Raji (cell line): Measurements from ENCODE around the gene LSM5.

Experiments
- POLR2A ChIP-seq: IDR thresholded peaks from 2 replicates; pipeline ENCODE4 v1.6.1; 2011; ENCODE audit warnings: low read depth, low read length, control low read depth; ENCODE audit not compliant: insufficient read depth

The LSM5 gene

DNA sequence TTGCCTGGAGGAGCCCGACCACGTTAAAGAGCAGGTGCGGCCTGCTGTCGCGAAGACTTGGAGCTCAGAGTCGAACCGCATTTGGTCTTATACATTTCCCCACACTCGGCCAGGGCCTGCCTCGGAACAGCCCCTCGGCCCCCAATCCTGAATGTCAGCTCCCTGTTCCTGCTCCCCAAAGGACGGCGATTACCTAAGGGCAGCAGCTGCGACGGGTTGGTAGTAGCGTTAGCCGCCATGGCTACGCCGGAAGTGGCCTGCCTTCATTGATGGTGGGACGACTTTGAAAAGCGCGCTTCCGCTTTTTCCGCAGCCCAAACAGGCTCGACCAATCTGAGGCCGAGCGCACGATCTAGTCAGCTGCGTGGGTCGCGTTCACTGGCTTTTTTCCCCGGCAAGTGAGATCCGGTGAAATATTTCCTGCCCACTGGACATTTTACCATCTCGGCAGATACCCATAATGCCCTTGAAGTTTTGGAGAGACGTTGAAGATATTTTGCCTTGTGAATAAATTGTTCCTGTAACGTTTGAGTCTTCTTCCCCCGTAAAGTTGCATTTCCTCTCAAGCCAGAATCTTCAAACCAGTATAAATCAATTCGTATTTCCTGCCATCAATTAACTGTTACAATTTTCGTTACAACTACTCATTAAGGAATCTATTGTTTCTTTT lies at the start of gene LSM5:
TSS of gene LSM5 (minus strand) at position 254 of the 670 bp plus-strand sequence. CDS start at position 239, 15 bp downstream.
- peak; percentile 88 for TF ChIP-seq POLR2A

DNA sequence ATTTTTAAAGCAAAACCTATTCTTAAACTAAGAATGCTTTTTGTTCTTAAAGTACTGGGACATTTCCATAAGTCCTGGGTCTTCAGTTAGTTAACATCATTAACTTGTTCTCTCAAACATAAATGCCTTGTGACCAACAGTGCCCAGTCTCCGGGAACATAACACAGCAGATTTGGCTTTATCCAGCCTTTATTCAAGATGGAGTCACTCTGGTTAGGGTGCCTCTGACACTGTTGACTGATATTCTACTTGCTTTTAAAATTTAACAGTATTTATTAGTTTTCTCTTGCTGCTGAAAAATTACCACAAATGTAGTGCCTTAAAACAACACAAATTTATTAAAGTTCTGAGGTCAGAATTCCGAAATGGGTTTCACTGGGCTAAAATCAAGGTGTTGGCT lies 49.2 kb upstream of the LSM5 start:
- TF ChIP-seq POLR2A: no peak

DNA sequence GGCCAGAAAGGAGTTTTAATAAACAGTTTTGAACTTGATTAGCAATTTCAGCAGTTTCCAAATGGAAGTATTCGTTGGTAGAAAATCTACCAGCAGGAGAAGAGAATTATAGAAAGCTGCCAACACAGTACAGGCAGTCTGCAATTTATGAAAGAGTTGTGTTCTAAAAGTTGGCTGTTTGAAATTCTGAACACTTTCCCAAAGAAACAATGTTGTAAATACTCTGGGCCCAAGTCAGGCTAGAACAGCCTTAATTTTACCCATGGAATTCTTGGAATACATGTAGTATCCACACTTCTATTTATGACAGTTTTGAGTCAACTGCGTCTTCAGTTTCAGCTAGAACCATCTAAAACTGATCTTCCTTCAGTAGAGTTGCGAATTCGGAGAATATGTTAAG lies 47.6 kb upstream of the LSM5 start:
- TF ChIP-seq POLR2A: no peak

DNA sequence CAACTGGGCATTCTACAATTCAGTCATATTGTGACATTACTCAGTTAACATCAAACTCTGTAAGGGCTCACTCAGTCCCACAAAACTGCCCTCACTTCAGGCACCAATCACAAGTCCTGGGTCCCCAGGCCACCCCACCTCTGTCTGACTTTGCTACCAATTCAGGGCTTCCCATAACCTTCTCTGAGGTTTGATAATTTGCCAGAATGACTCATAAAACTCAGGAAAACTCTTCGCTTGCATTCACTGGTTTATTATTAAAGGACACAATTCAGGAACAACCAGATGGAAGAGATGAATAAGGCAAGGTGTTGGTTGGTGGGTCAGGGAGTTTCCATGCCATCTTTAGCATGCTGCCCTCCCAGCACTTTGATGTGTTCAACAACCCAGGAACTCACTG lies 46.4 kb upstream of the LSM5 start:
- no peak for TF ChIP-seq POLR2A

DNA sequence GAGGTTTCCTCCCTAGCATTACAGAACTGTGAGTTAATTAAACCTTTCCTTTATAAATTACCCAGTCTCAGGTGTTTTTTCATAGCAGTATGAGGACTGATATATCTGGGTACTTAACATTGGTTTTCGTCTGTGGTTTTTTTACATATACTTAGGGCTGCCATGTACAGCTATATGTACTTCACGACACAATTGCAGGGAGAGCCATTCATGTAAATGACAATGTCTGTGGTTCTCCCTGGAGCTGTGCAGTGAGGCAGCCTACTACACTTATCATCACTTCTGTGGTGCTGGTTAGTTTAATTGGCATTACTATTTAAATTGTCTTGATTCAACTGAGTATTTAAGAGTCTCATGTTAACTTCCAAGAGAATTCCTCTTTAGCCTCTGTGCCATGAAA lies 45.8 kb upstream of the LSM5 start:
- TF ChIP-seq POLR2A: no peak

DNA sequence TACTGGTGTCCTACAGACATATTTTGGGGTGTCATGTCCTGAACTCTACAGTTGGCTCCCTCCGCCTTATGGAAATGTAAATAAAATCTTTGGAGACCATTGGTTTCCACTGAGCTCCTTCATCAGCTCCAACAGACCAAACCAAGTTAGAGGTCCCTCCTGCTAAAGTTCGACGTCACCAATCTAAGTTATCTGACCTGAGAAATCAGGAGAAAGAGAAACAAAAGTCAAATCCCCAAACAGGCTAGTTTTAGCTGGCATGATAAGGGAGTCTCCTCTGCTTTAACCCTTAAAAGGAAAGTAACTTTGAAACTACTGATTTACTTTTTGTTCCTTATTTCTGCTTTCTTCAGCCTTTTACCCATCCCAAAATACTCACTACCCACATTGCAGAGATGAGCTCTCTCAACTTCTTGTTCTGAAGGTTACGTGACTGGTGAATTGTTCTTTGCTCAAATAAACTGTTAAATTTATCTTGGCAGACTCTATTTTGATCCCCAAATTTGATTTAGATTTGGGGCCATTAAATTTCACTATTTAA lies 45.1 kb upstream of the LSM5 start:
- no peak for TF ChIP-seq POLR2A

DNA sequence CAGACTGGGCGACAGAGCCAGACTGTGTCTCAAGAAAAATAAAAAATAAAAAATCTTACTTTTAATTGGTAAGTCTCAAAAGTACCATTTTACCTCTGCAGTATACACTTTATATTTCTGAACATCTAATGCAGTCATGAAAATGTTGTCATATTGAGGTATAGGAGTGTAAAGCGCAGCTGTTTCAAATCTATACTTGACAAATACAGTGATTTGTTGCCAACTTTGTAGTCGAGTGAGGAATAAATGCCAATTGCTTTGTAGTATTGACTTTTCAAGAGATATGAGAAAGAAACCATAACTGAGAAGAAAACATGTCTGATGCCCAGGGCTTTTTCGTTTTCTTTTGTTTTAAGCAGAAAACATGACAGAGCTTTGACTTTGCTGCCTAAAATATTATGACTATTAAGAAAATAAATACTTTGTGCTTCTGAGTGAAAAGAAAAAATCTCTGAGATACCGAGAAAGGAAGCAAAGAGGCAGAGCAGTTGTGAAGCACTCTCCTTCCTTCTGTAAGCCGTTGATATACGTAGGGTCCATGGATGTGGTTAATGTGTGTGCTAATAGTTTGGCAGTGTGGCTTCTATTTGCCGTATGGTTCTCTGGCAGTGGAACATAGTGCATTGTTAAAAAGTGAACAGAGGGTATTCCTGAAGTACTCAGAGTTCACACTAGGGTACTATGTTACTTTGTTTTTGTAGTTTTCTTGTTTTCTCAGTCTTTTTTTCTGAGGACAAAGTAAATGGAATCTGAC lies 43.3 kb upstream of the LSM5 start:
- TF ChIP-seq POLR2A: no peak

DNA sequence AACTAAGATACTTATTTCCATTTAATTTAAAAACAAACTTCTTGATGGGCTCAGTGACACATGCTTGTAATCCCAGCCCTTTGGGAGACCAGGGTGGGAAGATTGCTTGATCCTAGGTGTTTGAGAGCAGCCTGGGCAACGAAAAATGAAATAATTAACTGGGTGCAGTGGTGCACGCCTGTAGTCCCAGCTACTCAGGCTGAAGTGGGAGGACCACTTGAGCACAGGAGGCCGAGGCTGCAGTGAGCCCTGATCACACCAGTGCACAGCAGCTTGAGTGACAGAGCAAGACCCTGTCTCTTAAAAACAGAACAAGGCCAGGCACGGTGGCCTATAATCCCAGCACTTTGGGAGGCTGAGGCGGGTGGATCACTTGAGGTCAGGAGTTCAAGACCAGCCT lies 42.5 kb upstream of the LSM5 start:
- TF ChIP-seq POLR2A: no peak

DNA sequence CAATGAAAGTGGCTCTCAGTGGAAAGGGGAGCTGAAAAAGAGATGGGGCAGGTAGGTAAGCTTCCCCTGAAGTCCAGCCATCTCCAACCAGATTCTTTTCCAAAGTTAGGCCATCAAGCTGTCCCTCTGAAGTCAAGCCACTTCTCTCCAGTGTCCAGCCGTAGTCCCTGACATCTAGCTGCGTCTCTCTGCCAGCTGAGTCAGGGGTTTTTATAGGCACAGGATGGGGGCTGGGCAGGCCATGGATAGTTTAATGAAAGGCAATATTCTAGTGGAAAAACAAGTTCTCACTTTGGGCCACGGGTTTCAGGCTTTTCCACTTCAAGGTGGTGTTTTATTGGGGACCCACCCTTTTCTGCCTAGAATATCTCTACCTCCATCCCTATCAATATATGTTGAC lies 41.9 kb upstream of the LSM5 start:
- no peak for TF ChIP-seq POLR2A

DNA sequence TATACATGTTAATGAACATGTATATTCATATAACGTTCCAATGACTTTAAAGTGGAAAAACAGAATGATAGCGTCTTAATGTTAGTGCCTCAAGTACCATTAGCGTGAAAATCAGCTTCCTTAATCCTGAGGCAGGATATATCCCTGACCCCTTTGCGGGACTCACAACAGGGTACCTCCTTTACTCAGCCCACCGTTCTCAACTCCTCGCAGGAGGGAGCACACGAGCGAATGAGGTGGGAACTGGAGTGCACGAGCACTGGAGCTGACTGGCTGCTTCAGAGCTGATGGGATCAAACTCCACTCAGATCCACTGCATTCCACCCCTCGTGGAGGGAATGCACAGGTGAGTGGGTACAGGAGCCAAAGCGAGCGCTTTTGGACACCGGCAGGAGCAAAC lies 41.2 kb upstream of the LSM5 start:
- TF ChIP-seq POLR2A: no peak

DNA sequence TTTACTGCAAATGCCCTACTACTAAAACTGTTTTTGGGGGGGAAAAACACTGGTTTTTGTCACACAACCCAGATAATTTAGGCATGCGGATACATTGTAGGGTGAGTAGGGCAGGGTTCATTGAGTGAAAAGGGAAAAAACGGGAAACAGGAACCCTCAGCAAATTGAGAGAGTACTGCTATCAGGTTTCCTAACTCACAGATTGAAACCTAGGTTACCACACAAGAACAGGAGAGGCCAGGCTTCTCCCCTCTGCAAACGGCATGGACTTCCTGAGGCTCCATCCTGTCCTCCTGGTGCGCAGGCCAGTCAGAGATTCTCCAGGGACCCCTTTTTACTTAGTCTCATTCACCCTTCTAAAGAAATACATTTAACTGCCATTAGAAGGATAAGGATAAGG lies 35.7 kb upstream of the LSM5 start:
- no peak for TF ChIP-seq POLR2A

DNA sequence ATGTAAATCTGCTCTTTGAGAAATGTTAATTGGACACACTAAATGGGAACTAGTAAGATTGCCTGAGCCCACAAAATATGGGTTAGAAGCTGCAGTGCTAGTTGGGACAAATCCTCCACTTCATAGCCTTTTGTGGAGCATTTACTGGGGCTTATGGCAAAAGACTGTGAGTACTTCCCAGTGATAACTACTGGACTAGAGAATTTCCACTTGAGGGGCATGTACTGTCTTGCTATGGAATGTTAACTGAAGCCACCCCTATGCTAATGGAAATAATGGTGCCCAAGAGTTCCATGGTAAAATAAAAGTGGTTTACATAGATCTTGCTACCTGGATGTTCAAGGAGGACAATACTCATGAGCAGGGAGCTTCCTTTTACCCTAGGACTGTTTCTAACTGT lies 34.5 kb upstream of the LSM5 start:
- TF ChIP-seq POLR2A: no peak

DNA sequence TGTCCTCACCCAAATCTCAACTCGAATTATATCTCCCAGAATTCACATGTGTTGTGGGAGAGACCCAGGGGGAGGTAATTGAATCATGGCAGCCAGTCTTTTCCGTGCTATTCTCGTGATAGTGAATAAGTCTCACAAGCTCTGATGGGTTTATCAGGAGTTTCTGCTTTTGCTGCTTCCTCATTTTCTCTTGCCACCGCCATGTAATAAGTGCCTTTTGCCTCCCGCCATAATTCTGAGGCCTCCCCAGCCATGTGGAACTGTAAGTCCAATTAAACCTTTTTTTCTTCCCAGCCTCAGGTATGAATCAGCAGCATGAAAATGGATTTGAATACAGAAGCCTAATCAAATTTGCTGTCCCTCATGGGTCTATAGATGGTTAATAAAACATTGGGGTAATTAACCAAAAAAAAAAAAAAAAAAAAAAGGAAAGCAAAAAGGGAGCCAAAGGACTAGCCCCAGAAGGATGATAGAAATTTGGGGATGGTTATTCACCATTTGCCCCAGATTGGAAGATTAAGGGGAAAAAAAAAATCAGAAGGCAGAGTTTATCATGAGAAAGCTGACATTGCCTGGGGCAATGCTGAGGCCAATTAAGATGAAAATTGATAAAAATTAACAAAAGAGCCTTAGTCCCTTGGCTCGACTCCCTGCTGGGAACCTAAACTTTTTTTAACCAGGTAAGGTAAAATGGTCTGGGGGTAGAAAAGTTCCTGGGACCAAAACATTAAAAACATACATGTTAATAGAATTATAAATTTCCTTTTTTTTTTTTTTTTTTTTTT lies 32.8 kb upstream of the LSM5 start:
- no peak for TF ChIP-seq POLR2A

DNA sequence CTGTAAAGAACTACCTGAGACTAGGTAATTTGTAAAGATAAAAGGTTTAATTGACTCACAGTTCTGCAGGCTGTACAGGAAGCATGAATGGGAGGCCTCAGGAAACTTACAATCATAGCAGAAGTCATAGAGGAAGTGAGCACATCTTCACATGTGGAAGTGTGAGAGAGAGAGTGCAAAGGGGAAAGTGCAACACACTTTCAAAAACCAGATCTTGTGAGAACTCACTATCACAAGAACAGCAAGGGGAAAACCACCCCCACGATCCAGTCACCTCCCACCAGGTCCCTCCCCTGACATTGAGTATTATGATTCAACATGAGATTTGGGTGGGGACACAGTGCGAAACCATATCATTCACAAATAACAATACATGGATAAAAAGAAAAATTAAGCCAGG lies 29.6 kb upstream of the LSM5 start:
- no peak for TF ChIP-seq POLR2A

DNA sequence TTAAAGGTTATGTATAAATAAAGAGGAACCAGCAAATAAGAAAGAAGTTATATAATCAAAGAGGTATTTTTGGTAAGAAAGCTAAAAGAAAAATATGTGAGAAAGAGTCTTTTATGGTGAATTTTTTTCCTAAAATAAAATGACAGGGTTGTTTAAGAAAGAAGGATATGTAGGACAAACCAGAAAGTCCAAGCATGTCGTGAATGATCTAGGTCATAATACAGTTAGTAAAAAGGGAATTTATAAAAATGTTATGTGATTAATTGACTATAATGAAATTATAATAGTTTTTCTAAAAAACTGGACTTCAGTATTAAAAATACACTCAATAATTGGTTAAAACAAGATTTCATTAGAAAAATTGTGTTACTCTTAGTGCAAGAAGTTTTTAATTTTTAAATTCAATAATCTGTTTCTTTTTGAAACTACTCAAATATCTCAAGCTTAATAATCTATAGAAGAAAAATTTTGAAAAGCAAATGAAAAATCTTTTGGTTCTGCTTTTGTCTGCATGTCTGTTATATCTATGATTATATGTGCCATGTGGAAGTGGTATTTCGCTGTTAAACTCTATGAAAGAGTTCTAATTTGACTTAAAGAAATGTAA lies 28.5 kb upstream of the LSM5 start:
- TF ChIP-seq POLR2A: no peak
